IPS-15b (cell line): Measurements from ENCODE around the gene NSL1.
A peak's percentile ranks its signal among the peaks of the same experiment; 100 is the strongest.
"Not testable (repeated sequence)": the region's sequence is repeated elsewhere in the genome, so short reads cannot be mapped to it uniquely, and the experiment has no call there.

ENCODE experiments used
- H3K27me3 ChIP-seq: one replicate; pipeline ENCODE4 v1.6.1; 2013; ENCODE audit warnings: low read length; ENCODE audit not compliant: control insufficient read depth, insufficient read depth
- H3K36me3 ChIP-seq: one replicate; pipeline ENCODE4 v1.6.1; 2013; ENCODE audit warnings: low read length; ENCODE audit not compliant: control insufficient read depth, insufficient read depth
- H3K4me1 ChIP-seq: one replicate; pipeline ENCODE4 v1.6.1; 2013; ENCODE audit warnings: mild to moderate bottlenecking, low read length; ENCODE audit not compliant: control insufficient read depth, insufficient read depth
- H3K4me3 ChIP-seq: one replicate; pipeline ENCODE4 v1.5.1; 2013; ENCODE audit warnings: low read depth, low read length
- H3K9ac ChIP-seq: one replicate; pipeline ENCODE4 v1.6.1; 2013; ENCODE audit warnings: low read depth, mild to moderate bottlenecking, low read length
- H3K9me3 ChIP-seq: one replicate; pipeline ENCODE4 v1.6.1; 2013; ENCODE audit warnings: mild to moderate bottlenecking, low read length; ENCODE audit not compliant: control insufficient read depth, insufficient read depth

NSL1 gene, protein sequence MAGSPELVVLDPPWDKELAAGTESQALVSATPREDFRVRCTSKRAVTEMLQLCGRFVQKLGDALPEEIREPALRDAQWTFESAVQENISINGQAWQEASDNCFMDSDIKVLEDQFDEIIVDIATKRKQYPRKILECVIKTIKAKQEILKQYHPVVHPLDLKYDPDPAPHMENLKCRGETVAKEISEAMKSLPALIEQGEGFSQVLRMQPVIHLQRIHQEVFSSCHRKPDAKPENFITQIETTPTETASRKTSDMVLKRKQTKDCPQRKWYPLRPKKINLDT

DNA sequence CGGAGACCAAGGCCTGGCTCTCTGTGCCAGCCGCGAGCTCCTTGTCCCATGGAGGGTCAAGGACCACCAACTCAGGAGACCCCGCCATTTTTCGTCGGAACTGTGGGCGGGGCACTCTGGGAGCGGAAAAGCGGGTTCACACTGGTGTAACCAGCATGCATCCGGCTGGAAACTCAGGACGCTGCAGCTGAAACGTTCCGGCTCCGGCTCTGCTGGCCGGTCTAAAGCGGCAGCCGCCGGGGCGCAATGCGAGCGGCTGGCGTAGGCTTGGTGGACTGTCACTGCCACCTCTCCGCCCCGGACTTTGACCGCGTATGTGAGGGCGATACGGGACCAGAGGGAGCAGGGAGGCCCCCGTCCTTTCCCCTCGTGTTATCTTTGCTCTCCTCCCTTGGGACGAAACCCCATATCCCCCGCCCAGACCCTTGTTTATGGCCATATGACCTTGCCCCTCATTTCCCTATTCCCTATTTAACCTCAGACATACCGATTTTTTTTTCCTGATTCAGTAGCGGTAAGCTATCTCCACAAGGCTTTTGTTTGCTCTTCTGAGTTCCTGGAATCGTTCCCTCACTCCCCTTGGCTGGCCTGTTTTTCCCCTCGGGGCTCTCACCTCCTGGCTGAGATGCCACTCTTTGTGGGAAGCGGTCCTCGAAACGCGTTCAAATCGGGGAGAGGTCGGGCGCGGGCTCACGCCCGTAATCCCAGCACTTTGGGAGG lies at the start of gene NSL1, which contains the start of gene TATDN3:
Gene NSL1, minus strand, starts transcription at position 102 of the 720 bp plus-strand sequence. Its CDS starts 14 bp downstream, at position 88.
Gene TATDN3, plus strand, starts transcription at position 219 of the 720 bp plus-strand sequence. Its CDS starts 28 bp downstream, at position 247.
- Histone ChIP-seq H3K9ac (peak within 1 kb of the TSS; percentile 84), H3K27me3 (no peaks in the 10 kb centered on the region), H3K4me1 (peaks cover 3% of the 10 kb centered on the region), H3K9me3 (no peaks in the 10 kb centered on the region), H3K36me3 (no peaks in the 10 kb centered on the region), H3K4me3 (peak within 1 kb of the TSS; percentile 99)

- no peaks in the 10 kb centered on the region for H3K9me3 ChIP-seq
- no peaks in the 10 kb centered on the region for H3K27me3 ChIP-seq
- no peaks in the 10 kb centered on the region for H3K36me3 ChIP-seq
- H3K9ac ChIP-seq: no peak overlapping the region
- H3K4me3 ChIP-seq: no peak overlapping the region
- H3K4me1 ChIP-seq: no peaks in the 10 kb centered on the region
Measured at GRCh38 chr1:212838145-212838544, 46.6 kb upstream of the NSL1 start.

DNA sequence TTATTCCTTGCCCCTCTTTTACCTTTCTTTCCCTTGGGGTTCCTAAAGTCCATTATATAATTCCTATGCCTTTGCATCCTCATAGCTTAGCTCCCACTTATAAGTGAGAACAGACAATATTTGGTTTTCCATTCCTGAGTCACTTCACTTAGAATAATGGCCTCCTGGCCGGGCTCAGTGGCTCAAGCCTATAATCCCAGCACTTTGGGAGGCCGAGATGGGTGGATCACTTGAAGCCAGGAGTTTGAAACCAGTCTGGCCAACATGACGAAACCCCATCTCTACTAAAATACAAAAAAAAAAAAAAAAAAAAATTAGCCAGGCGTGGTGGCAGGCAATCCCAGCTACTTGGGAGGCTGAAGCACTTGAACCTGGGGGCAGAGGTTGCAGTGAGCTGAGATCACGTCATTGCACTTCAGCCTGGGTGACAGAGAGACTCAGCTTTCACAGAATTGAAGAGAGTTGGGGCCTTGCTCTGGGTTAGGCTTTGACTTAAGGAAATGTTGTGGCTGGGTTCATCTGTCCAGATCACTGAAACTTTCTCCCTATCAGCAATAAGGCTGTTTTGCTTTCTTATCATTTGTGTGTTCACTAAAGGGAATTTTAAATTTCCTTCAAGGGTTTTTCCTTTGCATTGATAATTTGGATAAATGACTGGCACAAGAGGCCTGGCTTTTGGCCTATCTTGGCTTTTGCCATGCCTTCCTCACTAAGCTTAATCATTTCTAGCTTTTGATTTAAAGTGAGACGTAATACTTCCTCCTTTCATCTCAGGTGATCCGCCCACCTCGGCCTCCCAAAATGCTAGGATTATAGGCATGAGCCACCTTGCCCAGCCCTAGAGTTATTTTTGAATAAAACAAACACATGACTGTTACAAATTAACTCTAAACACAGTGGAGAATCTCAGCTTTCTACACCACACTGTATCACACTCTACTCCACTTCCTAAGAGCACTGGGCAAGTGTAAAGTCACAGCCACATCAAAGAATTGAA lies 41.9 kb upstream of the NSL1 start:
- not testable (repeated sequence) for H3K9ac ChIP-seq, H3K27me3 ChIP-seq, H3K36me3 ChIP-seq, H3K9me3 ChIP-seq, H3K4me3 ChIP-seq, H3K4me1 ChIP-seq

GRCh38 chr1:212828395-212828794 lies 36.8 kb upstream of the NSL1 start:
- Histone ChIP-seq H3K4me3 (no peak overlapping the region), H3K36me3 (no peaks in the 10 kb centered on the region), H3K9ac (no peak overlapping the region), H3K4me1 (no peaks in the 10 kb centered on the region), H3K27me3 (no peaks in the 10 kb centered on the region), H3K9me3 (peaks cover 8% of the 10 kb centered on the region)

DNA sequence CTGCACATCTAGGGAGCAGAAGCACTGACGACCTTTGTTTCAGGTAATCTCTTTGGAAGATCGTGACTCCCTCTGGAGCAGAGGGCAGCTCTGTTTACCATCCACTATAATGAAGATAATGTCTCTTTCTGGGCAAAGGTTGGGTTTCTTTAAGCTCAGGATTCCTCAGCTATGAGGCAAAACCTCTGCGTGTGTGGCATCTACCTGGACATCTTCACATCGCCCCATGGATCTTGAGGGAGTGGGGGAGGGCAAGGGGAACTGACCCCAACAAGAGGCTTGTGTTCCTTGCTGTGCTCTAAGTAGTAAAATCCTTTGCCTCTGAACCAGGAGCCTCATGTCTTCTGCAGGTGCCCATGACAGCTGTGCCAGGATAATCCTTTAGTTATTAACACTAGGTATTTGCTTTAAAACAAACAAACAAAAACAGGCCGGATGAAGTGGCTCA lies 36.3 kb upstream of the NSL1 start:
- H3K4me3 ChIP-seq: no peak overlapping the region
- no peaks in the 10 kb centered on the region for H3K36me3 ChIP-seq

GRCh38 chr1:212827171-212827776 lies 35.7 kb upstream of the NSL1 start:
- no peaks in the 10 kb centered on the region for H3K27me3 ChIP-seq
- H3K36me3 ChIP-seq: no peaks in the 10 kb centered on the region
- H3K4me3 ChIP-seq: no peak overlapping the region
- H3K9ac ChIP-seq: no peak overlapping the region
- no peaks in the 10 kb centered on the region for H3K4me1 ChIP-seq
- peaks cover 8% of the 10 kb centered on the region for H3K9me3 ChIP-seq

More for the DNA sequence above, 36.3 kb upstream of the NSL1 start:
- Histone ChIP-seq H3K9me3 (peaks cover 8% of the 10 kb centered on the region), H3K27me3 (no peaks in the 10 kb centered on the region), H3K9ac (no peak overlapping the region), H3K4me1 (no peaks in the 10 kb centered on the region)

DNA sequence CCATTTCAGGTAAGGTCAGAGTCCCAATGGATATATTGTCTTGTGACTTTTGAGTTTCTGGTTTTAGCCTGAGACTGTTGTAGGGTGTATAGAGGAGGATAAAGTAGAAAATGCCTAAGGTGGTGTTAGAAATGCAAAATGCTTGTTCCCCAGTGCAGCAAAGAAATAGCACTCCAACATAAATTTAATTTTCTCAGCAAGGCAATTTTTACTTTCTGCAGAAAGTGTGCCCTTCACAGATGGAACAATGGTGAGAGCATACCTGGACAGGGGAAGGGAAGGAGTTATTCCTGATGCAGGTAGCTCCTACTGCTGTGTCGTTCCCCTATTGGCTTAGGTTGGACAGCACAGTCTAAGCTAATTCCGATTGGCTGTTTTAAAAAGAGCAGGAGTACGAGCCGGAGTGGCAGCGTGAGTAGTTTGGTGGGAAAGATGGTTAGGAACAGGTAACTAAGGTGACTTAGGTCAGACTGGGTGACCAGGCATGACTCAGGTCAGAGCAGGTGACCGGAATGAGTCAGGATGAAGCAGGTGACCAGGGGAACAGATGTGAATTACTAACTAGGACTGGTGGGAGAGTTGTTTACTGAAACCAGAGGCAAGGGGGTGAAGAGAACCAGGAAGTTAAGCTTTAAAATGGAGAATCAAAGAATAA lies 34.3 kb upstream of the NSL1 start:
- Histone ChIP-seq H3K36me3 (no peaks in the 10 kb centered on the region), H3K9ac (no peak overlapping the region), H3K4me3 (no peak overlapping the region), H3K4me1 (no peaks in the 10 kb centered on the region), H3K27me3 (no peaks in the 10 kb centered on the region), H3K9me3 (peaks cover 8% of the 10 kb centered on the region)

- H3K27me3 ChIP-seq: no peaks in the 10 kb centered on the region
- H3K4me3 ChIP-seq: no peak overlapping the region
- H3K4me1 ChIP-seq: no peaks in the 10 kb centered on the region
- H3K9me3 ChIP-seq: peaks cover 8% of the 10 kb centered on the region
- H3K9ac ChIP-seq: no peak overlapping the region
- H3K36me3 ChIP-seq: no peaks in the 10 kb centered on the region
Measured at GRCh38 chr1:212824201-212824600, 32.6 kb upstream of the NSL1 start.

GRCh38 chr1:212822956-212823355 lies 31.4 kb upstream of the NSL1 start:
- no peaks in the 10 kb centered on the region for H3K27me3 ChIP-seq
- no peak overlapping the region for H3K4me3 ChIP-seq
- no peaks in the 10 kb centered on the region for H3K36me3 ChIP-seq
- H3K4me1 ChIP-seq: no peaks in the 10 kb centered on the region
- no peak overlapping the region for H3K9ac ChIP-seq
- peaks cover 8% of the 10 kb centered on the region for H3K9me3 ChIP-seq

DNA sequence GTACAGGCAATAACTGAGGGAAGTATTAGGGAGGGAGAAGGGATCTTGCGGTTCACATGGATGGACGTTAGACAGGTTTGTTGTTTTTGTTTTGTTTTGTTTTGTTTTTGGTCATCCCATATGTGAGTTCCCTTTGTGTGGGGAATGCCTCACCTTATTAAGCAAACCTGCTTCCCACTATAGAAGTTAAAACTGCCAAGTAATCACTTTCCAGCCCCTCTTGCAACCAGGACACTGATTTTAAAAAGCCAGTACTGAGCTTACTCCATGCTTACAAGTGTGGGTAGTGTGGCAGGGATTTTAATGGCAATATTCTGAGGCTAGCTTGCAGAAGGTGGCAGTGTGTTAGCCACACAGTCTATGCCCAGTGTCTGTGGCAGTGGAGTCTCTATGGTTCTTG lies 29.4 kb upstream of the NSL1 start:
- no peaks in the 10 kb centered on the region for H3K36me3 ChIP-seq
- H3K9me3 ChIP-seq: peaks cover 8% of the 10 kb centered on the region
- no peak overlapping the region for H3K9ac ChIP-seq
- no peaks in the 10 kb centered on the region for H3K4me1 ChIP-seq
- no peak overlapping the region for H3K4me3 ChIP-seq
- H3K27me3 ChIP-seq: no peaks in the 10 kb centered on the region

GRCh38 chr1:212819726-212820125 lies 28.1 kb upstream of the NSL1 start:
- Histone ChIP-seq H3K4me3 (no peak overlapping the region), H3K9me3 (no peaks in the 10 kb centered on the region), H3K9ac (no peak overlapping the region), H3K27me3 (no peaks in the 10 kb centered on the region), H3K36me3 (no peaks in the 10 kb centered on the region), H3K4me1 (peaks cover 3% of the 10 kb centered on the region)
